Fibroblast of skin of left quadriceps (primary cell): ENCODE results near the gene PJA1.

ENCODE experiments used
- DNase-seq, 2 experiments: peaks; one replicate each; pipeline ENCODE4 v3.0.0-alpha.2; 2013; ENCODE audit warnings: low read depth in 2 of 2

The PJA1 gene

GRCh38 chrX:69165087-69165651 is at the start of gene PJA1:
Gene PJA1, minus strand, starts transcription at chrX:69165453. Its CDS starts 2,380 bp downstream, at chrX:69163073.
- peak; percentile 34 to 39 for DNase-seq

- DNase-seq, result no peak
These were observed 49.2 kb upstream of the PJA1 start for GRCh38 chrX:69214463-69214862.

- DNase-seq, result no peak
These were observed 46.4 kb upstream of the PJA1 start for GRCh38 chrX:69211701-69212100.

- DNase-seq, result no peak
These were observed 45.3 kb upstream of the PJA1 start for GRCh38 chrX:69210581-69210980.

GRCh38 chrX:69207216-69207615 is 42.0 kb upstream of the PJA1 start:
- no peak for DNase-seq

- no peak for DNase-seq
These were observed 38.4 kb upstream of the PJA1 start for GRCh38 chrX:69203638-69204037.

GRCh38 chrX:69197690-69198089 is 32.4 kb upstream of the PJA1 start:
- DNase-seq, result no peak

- no peak for DNase-seq
These were observed 31.4 kb upstream of the PJA1 start for GRCh38 chrX:69196666-69197065.

GRCh38 chrX:69195810-69196209 is 30.6 kb upstream of the PJA1 start:
- no peak for DNase-seq

- no peak for DNase-seq
These were observed 29.9 kb upstream of the PJA1 start for GRCh38 chrX:69195192-69195591.

- no peak for DNase-seq
These were observed 27.4 kb upstream of the PJA1 start for GRCh38 chrX:69192603-69193002.

GRCh38 chrX:69189576-69190371 is 24.5 kb upstream of the PJA1 start:
- DNase-seq, result no peak

GRCh38 chrX:69186651-69187050 is 21.4 kb upstream of the PJA1 start:
- DNase-seq, result no peak

GRCh38 chrX:69185886-69186285 is 20.6 kb upstream of the PJA1 start:
- no peak for DNase-seq

GRCh38 chrX:69185141-69185540 is 19.9 kb upstream of the PJA1 start:
- DNase-seq, result no peak

GRCh38 chrX:69182818-69183380 is 17.6 kb upstream of the PJA1 start:
- DNase-seq, result no peak

GRCh38 chrX:69179380-69179911 is 14.2 kb upstream of the PJA1 start:
- DNase-seq, result no peak

GRCh38 chrX:69178592-69178991 is 13.3 kb upstream of the PJA1 start:
- DNase-seq, result no peak

- no peak for DNase-seq
These were observed 12.4 kb upstream of the PJA1 start for GRCh38 chrX:69177511-69178162.

- no peak for DNase-seq
These were observed 10.8 kb upstream of the PJA1 start for GRCh38 chrX:69176053-69176452.

GRCh38 chrX:69173906-69174305 is 8.7 kb upstream of the PJA1 start:
- no peak for DNase-seq

- DNase-seq, result no peak
These were observed 7.7 kb upstream of the PJA1 start for GRCh38 chrX:69172937-69173336.
